IgD-negative memory B cell (primary cell): ENCODE data around the gene COG5. TPM values are rescaled to one million over a fixed set of nuclear protein-coding genes. Genes with fewer than 3 reads are reported as not detected.

Source experiments
- H3K27ac Mint-ChIP-seq, 3 donors: one replicate each; pipeline ENCODE4 v1.8.0; 2020 to 2022; ENCODE audit warnings: mild to moderate bottlenecking in 3 of 3, mixed read lengths in 3 of 3, moderate library complexity in 1 of 3
- H3K27me3 Mint-ChIP-seq: one replicate; pipeline ENCODE4 v1.8.0; 2021; ENCODE audit warnings: mixed read lengths
- H3K36me3 Mint-ChIP-seq: one replicate; pipeline ENCODE4 v1.8.0; 2020; ENCODE audit warnings: mild to moderate bottlenecking, mixed read lengths
- H3K4me1 Mint-ChIP-seq, 3 donors: one replicate each; pipeline ENCODE4 v1.8.0; 2020 to 2022; ENCODE audit warnings: mixed read lengths in 3 of 3, mild to moderate bottlenecking in 1 of 3
- H3K4me3 Mint-ChIP-seq, 4 donors: one replicate each; pipeline ENCODE4 v1.8.0; 2020 to 2022; ENCODE audit warnings: mild to moderate bottlenecking in 4 of 4, mixed read lengths in 4 of 4, moderate library complexity in 3 of 4
- H3K9me3 Mint-ChIP-seq, 3 donors: one replicate each; pipeline ENCODE4 v1.8.0; 2020 to 2021; ENCODE audit warnings: mixed read lengths in 3 of 3, mild to moderate bottlenecking in 1 of 3
- polyA plus RNA-seq: library from polyadenylated mRNA; unstranded; fragments of 300-500 nt; fragmentation: Illumina TruSeq; gene quantifications from one replicate; pipeline ENCODE4 v1.2.3, GENCODE V29; 2021

The COG5 gene
- polyA plus RNA-seq, 1 donor from 2014 or later = 27.3 TPM

GRCh38 chr7:107312418-107312817, 251.3 kb downstream of the COG5 start:
- Mint-ChIP-seq H3K27me3 (no peaks in the 10 kb centered on the region), H3K4me3 (no peak overlapping the region), H3K36me3 (no peaks in the 10 kb centered on the region), H3K27ac (no peak overlapping the region), H3K9me3 (no peaks in the 10 kb centered on the region), H3K4me1 (peaks cover 6 to 9% (median 6%) of the 10 kb centered on the region in 3 donors)

- Mint-ChIP-seq H3K27ac (no peak overlapping the region), H3K27me3 (no peaks in the 10 kb centered on the region), H3K4me3 (no peak overlapping the region), H3K4me1 (no peaks in the 10 kb centered on the region), H3K36me3 (no peaks in the 10 kb centered on the region), H3K9me3 (no peaks in the 10 kb centered on the region)
Measured at GRCh38 chr7:107309296-107309695, 254.4 kb downstream of the COG5 start.

DNA sequence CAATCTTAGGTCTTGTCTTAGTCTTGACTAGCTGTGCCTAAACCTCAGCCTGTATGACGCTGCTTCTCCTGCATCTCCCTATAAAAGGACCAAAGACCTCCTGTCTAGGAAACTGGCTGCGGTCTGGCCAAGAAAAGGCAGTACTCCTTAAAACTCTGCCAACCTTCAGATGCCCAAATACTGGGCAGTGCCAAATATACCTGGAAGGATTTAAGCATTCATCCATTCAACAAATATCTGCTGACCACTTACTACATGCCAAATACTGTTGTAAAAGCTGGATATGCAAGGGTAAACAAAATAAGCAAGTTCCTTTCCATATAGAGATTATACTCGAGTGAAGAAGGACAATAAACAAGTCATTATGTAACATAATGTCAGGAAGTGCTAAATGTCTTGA, 259.1 kb downstream of the COG5 start:
- Mint-ChIP-seq H3K27ac (no peak overlapping the region), H3K27me3 (no peaks in the 10 kb centered on the region), H3K4me3 (no peak overlapping the region), H3K4me1 (peaks cover 0 to 5% (median 5%) of the 10 kb centered on the region in 3 donors), H3K36me3 (no peaks in the 10 kb centered on the region), H3K9me3 (no peaks in the 10 kb centered on the region)

DNA sequence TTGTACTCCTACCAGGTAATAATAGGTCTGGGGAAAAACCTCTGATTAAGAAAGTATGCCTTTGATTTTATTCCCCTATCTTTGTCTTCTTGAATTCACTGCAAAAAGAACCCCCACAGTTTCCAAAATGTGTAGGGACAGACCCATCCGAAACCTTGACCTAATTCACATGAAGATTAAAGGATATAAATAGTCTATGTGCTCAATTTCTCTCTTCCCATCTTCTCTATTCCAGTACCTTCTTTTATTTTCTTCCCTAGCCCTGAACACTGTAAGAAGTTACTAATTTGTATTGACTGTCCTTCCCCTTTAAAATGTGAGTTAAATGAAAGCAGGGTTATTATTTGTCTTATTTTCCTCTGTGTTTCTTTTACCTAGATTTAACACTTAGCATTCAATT, 259.7 kb downstream of the COG5 start:
- Mint-ChIP-seq H3K4me3 (no peak overlapping the region), H3K4me1 (peaks cover 2 to 7% (median 5%) of the 10 kb centered on the region in 3 donors), H3K36me3 (no peaks in the 10 kb centered on the region), H3K27me3 (no peaks in the 10 kb centered on the region), H3K27ac (peak overlapping the region in 1 of 3 donors; percentile 14), H3K9me3 (no peaks in the 10 kb centered on the region)

- no peaks in the 10 kb centered on the region for H3K9me3 Mint-ChIP-seq
- H3K4me3 Mint-ChIP-seq = no peak overlapping the region
- no peaks in the 10 kb centered on the region for H3K27me3 Mint-ChIP-seq
- no peaks in the 10 kb centered on the region for H3K36me3 Mint-ChIP-seq
- peaks cover 5 to 7% (median 5%) of the 10 kb centered on the region in 3 donors for H3K4me1 Mint-ChIP-seq
- H3K27ac Mint-ChIP-seq = no peak overlapping the region
Measured at GRCh38 chr7:107302250-107302847, 261.4 kb downstream of the COG5 start.

GRCh38 chr7:107294182-107294581, 269.5 kb downstream of the COG5 start:
- peaks cover 27% of the 10 kb centered on the region for H3K36me3 Mint-ChIP-seq

DNA sequence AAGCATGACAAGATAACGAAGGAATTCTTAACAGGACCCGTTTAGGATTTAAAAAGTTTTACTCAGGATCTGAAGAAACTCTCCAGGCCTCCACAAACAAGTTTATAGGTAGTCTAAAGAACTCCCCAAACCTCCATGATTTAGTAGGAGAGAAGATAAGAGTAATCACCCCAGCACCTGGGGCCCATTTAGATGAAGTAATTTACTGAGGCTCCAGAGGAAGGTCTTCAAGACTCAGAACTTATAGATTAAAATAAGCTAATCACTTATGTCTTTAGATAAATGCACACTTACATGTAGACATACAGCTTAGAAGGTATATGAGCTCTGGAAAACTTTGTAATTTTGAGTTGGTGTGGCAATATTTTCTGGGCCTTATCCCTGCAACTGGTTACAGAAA, 271.1 kb downstream of the COG5 start:
- H3K27me3 Mint-ChIP-seq = no peaks in the 10 kb centered on the region
- no peak overlapping the region for H3K27ac Mint-ChIP-seq
- peaks cover 31% of the 10 kb centered on the region for H3K36me3 Mint-ChIP-seq
- H3K4me1 Mint-ChIP-seq = peaks cover 0 to 2% (median 0%) of the 10 kb centered on the region in 3 donors
- peak overlapping the region in 1 of 4 donors; percentile 55 for H3K4me3 Mint-ChIP-seq
- H3K9me3 Mint-ChIP-seq = no peaks in the 10 kb centered on the region

More at GRCh38 chr7:107294182-107294581, 269.5 kb downstream of the COG5 start:
- H3K4me1 Mint-ChIP-seq = peaks cover 0 to 4% (median 3%) of the 10 kb centered on the region in 3 donors
- no peaks in the 10 kb centered on the region for H3K27me3 Mint-ChIP-seq
- no peak overlapping the region for H3K27ac Mint-ChIP-seq
- H3K4me3 Mint-ChIP-seq = no peak overlapping the region
- no peaks in the 10 kb centered on the region for H3K9me3 Mint-ChIP-seq

DNA sequence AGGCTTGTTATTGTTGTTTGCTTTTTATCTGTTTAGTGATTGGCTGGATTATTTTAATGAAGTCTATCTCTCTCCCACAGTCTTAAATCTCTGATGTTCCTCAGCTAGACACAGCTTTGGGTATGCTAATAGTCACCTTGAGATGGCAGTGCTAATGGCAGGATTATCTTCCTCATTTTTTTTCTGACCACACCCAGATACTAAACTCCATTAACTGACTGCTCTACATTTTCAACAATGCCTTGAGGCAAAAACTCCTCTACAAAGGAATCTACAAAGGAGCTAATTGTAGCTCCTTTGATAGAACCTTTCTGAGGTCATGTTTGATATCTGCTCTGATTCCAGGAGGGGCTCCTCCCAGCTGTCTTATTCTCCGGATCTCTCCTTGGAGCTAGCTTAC, 272.3 kb downstream of the COG5 start:
- Mint-ChIP-seq H3K4me3 (no peak overlapping the region), H3K27me3 (no peaks in the 10 kb centered on the region), H3K36me3 (peaks cover 29% of the 10 kb centered on the region), H3K27ac (no peak overlapping the region), H3K9me3 (no peaks in the 10 kb centered on the region), H3K4me1 (peaks cover 0 to 2% (median 0%) of the 10 kb centered on the region in 3 donors)

DNA sequence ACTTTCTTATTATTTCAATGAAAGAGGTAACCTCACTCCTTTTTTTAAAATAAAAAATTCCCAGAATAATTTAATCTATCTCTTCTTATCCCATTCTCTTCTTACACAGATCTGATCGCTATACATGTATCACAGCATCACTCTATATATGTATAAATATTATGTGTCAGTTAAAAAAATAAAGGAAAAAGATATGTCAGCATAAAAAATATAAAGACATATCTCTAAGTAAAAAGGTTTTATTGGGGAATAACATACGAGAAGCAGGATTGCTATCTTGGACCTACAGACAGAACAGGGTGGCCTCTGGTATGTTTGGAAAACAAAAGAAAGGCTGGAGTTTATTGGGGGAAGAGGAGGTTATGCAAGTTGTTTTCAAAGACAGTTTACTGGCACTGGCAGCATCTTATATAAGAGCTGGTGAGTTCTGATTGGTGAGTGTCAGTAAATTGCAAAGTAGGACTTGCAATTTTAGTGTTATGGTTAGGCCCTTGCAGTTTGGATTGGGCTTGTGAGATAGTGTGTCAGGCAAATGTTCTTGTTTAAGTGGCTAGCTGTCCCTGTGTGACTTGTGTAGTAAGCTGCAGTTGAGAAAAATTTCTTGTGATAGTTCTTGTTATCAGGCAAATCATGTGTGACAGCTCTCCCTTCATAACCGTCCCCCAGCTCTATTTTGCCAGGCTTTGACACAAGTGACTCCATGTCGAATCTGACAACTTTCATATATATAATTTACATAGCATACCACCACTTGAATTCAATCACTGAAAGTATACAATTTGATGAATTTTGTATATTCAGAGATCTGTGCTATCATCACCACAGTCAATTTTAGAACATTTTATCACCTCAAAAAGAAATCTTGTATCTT, 276.7 kb downstream of the COG5 start:
- Mint-ChIP-seq H3K36me3 (peaks cover 28% of the 10 kb centered on the region), H3K27me3 (no peaks in the 10 kb centered on the region), H3K4me3 (no peak overlapping the region), H3K9me3 (no peaks in the 10 kb centered on the region), H3K27ac (no peak overlapping the region), H3K4me1 (peaks cover 0 to 2% (median 0%) of the 10 kb centered on the region in 3 donors)

DNA sequence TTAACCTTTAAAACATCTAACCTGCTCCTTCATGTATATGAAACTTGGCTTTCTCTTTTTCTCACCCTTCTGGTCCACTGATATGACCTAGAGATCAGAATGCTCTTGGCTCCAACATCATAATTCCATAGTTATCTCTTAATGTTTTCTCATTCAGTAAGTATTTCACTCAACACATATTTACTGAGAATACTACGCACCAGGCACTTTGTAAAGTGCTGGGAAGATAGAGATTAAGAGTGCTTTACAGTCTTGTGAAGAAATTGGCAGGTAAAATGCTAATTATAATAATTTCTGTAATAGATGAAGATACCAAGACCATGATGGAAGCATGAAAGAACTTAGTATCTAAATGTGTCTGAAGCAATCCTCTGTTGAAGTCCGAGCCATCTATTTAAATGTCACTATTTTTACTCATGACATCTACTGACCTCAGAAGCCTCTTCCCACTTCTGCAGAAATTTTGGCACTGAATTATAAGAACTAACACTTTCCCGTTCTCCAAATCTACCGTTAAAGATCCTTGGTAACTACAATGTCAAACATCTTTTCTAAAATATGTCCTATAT, 278.7 kb downstream of the COG5 start:
- Mint-ChIP-seq H3K27ac (no peak overlapping the region), H3K27me3 (no peaks in the 10 kb centered on the region), H3K36me3 (peaks cover 20% of the 10 kb centered on the region), H3K9me3 (no peaks in the 10 kb centered on the region), H3K4me3 (no peak overlapping the region), H3K4me1 (no peaks in the 10 kb centered on the region)

- Mint-ChIP-seq H3K27ac (no peak overlapping the region), H3K27me3 (no peaks in the 10 kb centered on the region)
Measured at GRCh38 chr7:107277331-107277730, 286.4 kb downstream of the COG5 start.

GRCh38 chr7:107276220-107276827, 287.4 kb downstream of the COG5 start:
- Mint-ChIP-seq H3K36me3 (peaks cover 11% of the 10 kb centered on the region), H3K4me1 (peaks cover 0 to 2% (median 0%) of the 10 kb centered on the region in 3 donors), H3K9me3 (no peaks in the 10 kb centered on the region), H3K27me3 (no peaks in the 10 kb centered on the region), H3K27ac (no peak overlapping the region), H3K4me3 (no peak overlapping the region)

More at GRCh38 chr7:107277331-107277730, 286.4 kb downstream of the COG5 start:
- Mint-ChIP-seq H3K4me1 (peaks cover 0 to 2% (median 0%) of the 10 kb centered on the region in 3 donors), H3K4me3 (no peak overlapping the region), H3K36me3 (peaks cover 11% of the 10 kb centered on the region), H3K9me3 (no peaks in the 10 kb centered on the region)

- Mint-ChIP-seq H3K9me3 (no peaks in the 10 kb centered on the region), H3K36me3 (peaks cover 10% of the 10 kb centered on the region), H3K4me3 (no peak overlapping the region), H3K4me1 (peaks cover 0 to 2% (median 0%) of the 10 kb centered on the region in 3 donors), H3K27ac (peak overlapping the region in 2 of 3 donors; percentile 19 to 53), H3K27me3 (no peaks in the 10 kb centered on the region)
Measured at GRCh38 chr7:107274506-107274905, 289.2 kb downstream of the COG5 start.

- Mint-ChIP-seq H3K4me1 (no peaks in the 10 kb centered on the region), H3K27ac (no peak overlapping the region), H3K27me3 (no peaks in the 10 kb centered on the region), H3K9me3 (no peaks in the 10 kb centered on the region), H3K36me3 (peaks cover 10% of the 10 kb centered on the region), H3K4me3 (no peak overlapping the region)
Measured at GRCh38 chr7:107269790-107270189, 293.9 kb downstream of the COG5 start.

DNA sequence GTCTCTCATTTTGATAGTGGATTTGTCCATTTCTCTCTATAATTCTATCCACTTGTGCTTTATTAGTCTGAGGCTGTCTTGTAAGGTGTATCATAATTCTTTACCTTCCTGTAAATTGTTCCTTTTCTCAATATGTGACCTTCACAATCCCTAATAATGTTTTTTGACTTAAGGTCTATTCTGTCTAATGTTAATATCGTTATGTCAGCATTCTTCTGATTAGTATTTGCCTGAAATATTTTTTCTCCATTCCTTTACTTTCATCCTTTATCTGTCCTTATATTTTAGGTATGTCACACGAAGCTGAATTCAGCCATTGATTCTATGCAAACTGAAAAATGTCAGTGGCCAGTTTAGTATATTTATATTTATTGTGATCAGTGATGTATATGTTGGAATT, 295.1 kb downstream of the COG5 start:
- peaks cover 8% of the 10 kb centered on the region for H3K36me3 Mint-ChIP-seq
- H3K27ac Mint-ChIP-seq = no peak overlapping the region
- no peak overlapping the region for H3K4me3 Mint-ChIP-seq
- no peaks in the 10 kb centered on the region for H3K27me3 Mint-ChIP-seq
- no peaks in the 10 kb centered on the region for H3K9me3 Mint-ChIP-seq
- no peaks in the 10 kb centered on the region for H3K4me1 Mint-ChIP-seq
